Lower lobe of right lung (tissue), 2 donors: Measurements from ENCODE around the gene B4GALT2. TPM values are rescaled to one million over a fixed set of nuclear protein-coding genes. Genes with fewer than 3 reads are reported as not detected.
A peak's percentile ranks its signal among the peaks of the same experiment; 100 is the strongest.

ENCODE experiments used
- ATAC-seq, 2 donors: fragments of 200-7000 bp; cut with Tn5 transposase; one replicate each; pipeline ENCODE4 v1.9.1; 2020 to 2022; ENCODE audit warnings: mild to moderate bottlenecking in 2 of 2, moderate library complexity in 2 of 2
- DNase-seq: peaks from one replicate; pipeline ENCODE4 v3.0.0-alpha.2; 2020
- H3K27ac ChIP-seq: fragments of 200-600 bp; one replicate; pipeline ENCODE4 v1.8.0; 2022
- H3K27me3 ChIP-seq: fragments of 200-600 bp; one replicate; pipeline ENCODE4 v1.8.0; 2022; ENCODE audit warnings: low read depth
- H3K36me3 ChIP-seq: fragments of 200-600 bp; one replicate; pipeline ENCODE4 v1.8.0; 2022; ENCODE audit warnings: mild to moderate bottlenecking
- H3K4me1 ChIP-seq: fragments of 200-600 bp; one replicate; pipeline ENCODE4 v1.8.0; 2022
- H3K4me3 ChIP-seq: fragments of 200-600 bp; one replicate; pipeline ENCODE4 v1.8.0; 2022; ENCODE audit warnings: mild to moderate bottlenecking
- H3K9me3 ChIP-seq: fragments of 200-600 bp; one replicate; pipeline ENCODE4 v1.8.0; 2022
- CTCF ChIP-seq: fragments of 200-600 bp; IDR thresholded peaks from one replicate; pipeline ENCODE4 v1.8.0; 2022; ENCODE audit warnings: antibody characterized with exemption, mild to moderate bottlenecking
- intact Hi-C: fragments of 100-400 bp; cut with DNase I; formaldehyde crosslinking; loops from one replicate; pipeline ENCODE4 v1.11.0; 2022
- total RNA-seq: library from RNA; stranded (reverse); fragmentation: NEBNext Ultra II Directional; extraction: Animal tissue kit (Norgen Biotek cat#: 25700); gene quantifications from one replicate; pipeline ENCODE4 v1.2.1, GENCODE V29; 2021
- donor health status: DM: no; HTN: yes; CAD: no; lungs with severe emphysema.

The B4GALT2 gene
- total RNA-seq, 1 donor from 2014 or later, result 17.3 TPM

GRCh38 chr1:43933386-43934100 lies 45.5 kb upstream of the B4GALT2 start, which contains the start of gene ARTN:
Gene ARTN, plus strand, starts transcription at chr1:43933801. Its CDS starts 1,856 bp downstream, at chr1:43935657.
- Histone ChIP-seq H3K9me3 (no peaks in the 10 kb centered on the region), H3K27ac (no peak within 1 kb of the TSS), H3K4me1 (peaks cover 35% of the 10 kb centered on the region), H3K27me3 (peaks cover 21% of the 10 kb centered on the region), H3K36me3 (peaks cover 7% of the 10 kb centered on the region), H3K4me3 (peak within 1 kb of the TSS; percentile 51)
- ATAC-seq, result peak; percentile 62 to 73
- no peak for TF ChIP-seq CTCF
- intact Hi-C loops, result no loop called here
- no peak for DNase-seq

GRCh38 chr1:43934101-43934985 lies 44.7 kb upstream of the B4GALT2 start:
- Histone ChIP-seq H3K4me3 (peak overlapping the region; percentile 51), H3K27ac (no peak overlapping the region), H3K36me3 (peaks cover 7% of the 10 kb centered on the region), H3K4me1 (peaks cover 35% of the 10 kb centered on the region), H3K27me3 (peaks cover 21% of the 10 kb centered on the region), H3K9me3 (no peaks in the 10 kb centered on the region)
- intact Hi-C loops, result no loop called here
- ATAC-seq (peak; percentile 82 to 89), DNase-seq (peak; percentile 80)
- peak; percentile 82 for TF ChIP-seq CTCF

- TF ChIP-seq CTCF, result no peak
- peaks cover 5% of the 10 kb centered on the region for H3K36me3 ChIP-seq
- H3K4me1 ChIP-seq, result peaks cover 35% of the 10 kb centered on the region
- intact Hi-C loops, result no loop called here
- no peak for ATAC-seq
- H3K27me3 ChIP-seq, result peaks cover 21% of the 10 kb centered on the region
- no peak for DNase-seq
- H3K9me3 ChIP-seq, result no peaks in the 10 kb centered on the region
- no peak overlapping the region for H3K27ac ChIP-seq
- no peak overlapping the region for H3K4me3 ChIP-seq
These were observed 44.1 kb upstream of the B4GALT2 start for GRCh38 chr1:43934986-43935324.

GRCh38 chr1:43935711-43936427 lies 43.1 kb upstream of the B4GALT2 start:
- Histone ChIP-seq H3K4me1 (peaks cover 35% of the 10 kb centered on the region), H3K27ac (no peak overlapping the region), H3K36me3 (no peaks in the 10 kb centered on the region), H3K9me3 (no peaks in the 10 kb centered on the region), H3K27me3 (peaks cover 21% of the 10 kb centered on the region), H3K4me3 (peak overlapping the region; percentile 47)
- DNase-seq (no peak), ATAC-seq (no peak)
- no peak for TF ChIP-seq CTCF
- intact Hi-C loops, result no loop called here

- peak overlapping the region; percentile 47 for H3K4me3 ChIP-seq
- intact Hi-C loops, result no loop called here
- peaks cover 35% of the 10 kb centered on the region for H3K4me1 ChIP-seq
- H3K27me3 ChIP-seq, result peaks cover 21% of the 10 kb centered on the region
- no peaks in the 10 kb centered on the region for H3K36me3 ChIP-seq
- peak; percentile 63 for DNase-seq
- no peaks in the 10 kb centered on the region for H3K9me3 ChIP-seq
- TF ChIP-seq CTCF, result no peak
- peak in 1 of 2 donors; percentile 7 for ATAC-seq
- H3K27ac ChIP-seq, result no peak overlapping the region
These were observed 42.4 kb upstream of the B4GALT2 start for GRCh38 chr1:43936431-43937151.
